Prostate gland (tissue), 2 donors: Measurements from ENCODE around the gene LEO1.

Experiments
- POLR2A ChIP-seq: fragments of 450-650 bp; IDR thresholded peaks from one replicate; pipeline ENCODE4 v1.6.1; 2016; ENCODE audit warnings: antibody characterized with exemption, mild to moderate bottlenecking
- TF ChIP-seq, protein P1 (sequence below), 4 experiments: fragments of 200-600 bp in 2 of 4; fragments of 450-650 bp in 2 of 4; sonication (generic) in 2 of 4; IDR thresholded peaks; 1 replicate in 3 of 4; 2 replicates in 1 of 4; pipeline ENCODE4 v1.5.1; 2016 to 2019; ENCODE audit warnings: antibody characterized with exemption in 4 of 4, mild to moderate bottlenecking in 2 of 4, moderate library complexity in 2 of 4

DNA sequence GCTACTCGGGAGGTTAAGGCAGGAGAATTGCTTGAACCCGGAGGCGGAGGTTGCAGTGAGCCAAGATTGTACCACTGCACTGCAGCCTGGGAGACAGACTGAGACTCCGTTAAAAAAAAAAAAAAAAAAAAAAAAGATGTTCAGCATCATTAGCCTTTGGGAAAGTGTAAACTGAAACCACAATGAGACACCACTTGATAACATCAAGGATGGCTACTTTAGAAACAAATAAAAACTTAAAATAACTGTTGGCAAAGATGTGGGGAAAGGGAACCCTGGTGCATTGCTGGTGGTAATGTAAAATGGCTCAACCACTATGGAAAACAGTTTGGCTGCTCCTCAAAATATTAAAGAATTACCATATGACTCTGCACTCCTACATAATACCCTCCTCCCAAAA is 1.9 kb downstream of the LEO1 start:
- TF ChIP-seq POLR2A = no peak
- TF ChIP-seq, protein P1, sequence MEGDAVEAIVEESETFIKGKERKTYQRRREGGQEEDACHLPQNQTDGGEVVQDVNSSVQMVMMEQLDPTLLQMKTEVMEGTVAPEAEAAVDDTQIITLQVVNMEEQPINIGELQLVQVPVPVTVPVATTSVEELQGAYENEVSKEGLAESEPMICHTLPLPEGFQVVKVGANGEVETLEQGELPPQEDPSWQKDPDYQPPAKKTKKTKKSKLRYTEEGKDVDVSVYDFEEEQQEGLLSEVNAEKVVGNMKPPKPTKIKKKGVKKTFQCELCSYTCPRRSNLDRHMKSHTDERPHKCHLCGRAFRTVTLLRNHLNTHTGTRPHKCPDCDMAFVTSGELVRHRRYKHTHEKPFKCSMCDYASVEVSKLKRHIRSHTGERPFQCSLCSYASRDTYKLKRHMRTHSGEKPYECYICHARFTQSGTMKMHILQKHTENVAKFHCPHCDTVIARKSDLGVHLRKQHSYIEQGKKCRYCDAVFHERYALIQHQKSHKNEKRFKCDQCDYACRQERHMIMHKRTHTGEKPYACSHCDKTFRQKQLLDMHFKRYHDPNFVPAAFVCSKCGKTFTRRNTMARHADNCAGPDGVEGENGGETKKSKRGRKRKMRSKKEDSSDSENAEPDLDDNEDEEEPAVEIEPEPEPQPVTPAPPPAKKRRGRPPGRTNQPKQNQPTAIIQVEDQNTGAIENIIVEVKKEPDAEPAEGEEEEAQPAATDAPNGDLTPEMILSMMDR (IDR thresholded peaks at IDR 0.05) = no peak
